ENCODE data around the gene M1AP.

- no peak for TF ChIP-seq CTCF (IDR thresholded peaks at IDR 0.05; ENCODE audit: low read length)
- TF ChIP-seq EZH2 (optimal IDR thresholded peaks at IDR 0.05; ENCODE audit: low read depth, low read length): no peak
These were observed 37.3 kb upstream of the M1AP start for GRCh38 chr2:74685408-74685807.

All from MM.1S (cell line).